HEK293 (cell line): ENCODE measurements around the gene ITGB8.

Source experiments
- CTCF ChIA-PET: fragments of 350-600 bp; formaldehyde crosslinking; extraction: SDS; loops from one replicate; lab custom pipeline; 2021; ENCODE audit warnings: antibody characterized with exemption; lab: Yijun Ruan, JAX
- POLR2A ChIA-PET: fragments of 300-600 bp; formaldehyde crosslinking; extraction: SDS; loops from one replicate; lab custom pipeline; 2020; ENCODE audit warnings: antibody characterized with exemption, inconsistent platforms; lab: Yijun Ruan, JAX
- H3K27ac ChIP-seq: fragments of 200-500 bp; sonication (Bioruptor generic); 2 replicates; pipeline ENCODE4 v1.5.1; 2014; ENCODE audit warnings: low read depth, low read length, control low read depth, inconsistent platforms; ENCODE audit errors: extremely low read depth
- H3K36me3 ChIP-seq, 2 experiments: fragments of 200-500 bp in 1 of 2; sonication (Bioruptor generic) in 1 of 2; 1 replicate in 1 of 2; 2 replicates in 1 of 2; pipeline ENCODE4 v1.5.1; 2014 to 2017; ENCODE audit warnings: inconsistent platforms in 2 of 2, low read length in 2 of 2; ENCODE audit not compliant: control insufficient read depth in 2 of 2, insufficient read depth in 1 of 2
- H3K4me1 ChIP-seq: fragments of 200-500 bp; sonication (Bioruptor generic); 2 replicates; pipeline ENCODE4 v1.5.1; 2014; ENCODE audit warnings: mild to moderate bottlenecking, low read length, inconsistent platforms; ENCODE audit not compliant: control insufficient read depth, insufficient read depth
- H3K4me3 ChIP-seq: 2 replicates; pipeline ENCODE4 v1.5.1; 2011; ENCODE audit warnings: low read depth, mild to moderate bottlenecking, control low read depth, low read length, moderate library complexity
- H3K9me3 ChIP-seq: fragments of 200-500 bp; sonication (Bioruptor generic); 2 replicates; pipeline ENCODE4 v1.5.1; 2014; ENCODE audit warnings: low read depth, low read length, inconsistent platforms; ENCODE audit not compliant: control insufficient read depth, insufficient read depth
- HOXA7 ChIP-seq: sonication (generic); formaldehyde crosslinking; IDR thresholded peaks from 2 replicates; pipeline ENCODE4 v1.8.1; 2022; ENCODE audit warnings: missing genetic modification reagents, borderline replicate concordance
- KLF1 ChIP-seq: fragments of 450-650 bp; formaldehyde crosslinking; IDR thresholded peaks from 2 replicates; pipeline ENCODE4 v1.5.1; 2016; ENCODE audit warnings: missing biosample characterization, missing genetic modification characterization
- PRDM2 ChIP-seq: fragments of 450-650 bp; formaldehyde crosslinking; IDR thresholded peaks from 2 replicates; pipeline ENCODE4 v1.5.1; 2016; ENCODE audit warnings: missing biosample characterization, missing genetic modification characterization, borderline replicate concordance
- REST ChIP-seq: fragments of 450-650 bp; formaldehyde crosslinking; IDR thresholded peaks from 2 replicates; pipeline ENCODE4 v1.5.1; 2016; ENCODE audit warnings: missing biosample characterization, missing genetic modification characterization
- SALL2 ChIP-seq: fragments of 450-650 bp; formaldehyde crosslinking; IDR thresholded peaks from 2 replicates; pipeline ENCODE4 v1.5.0; 2017; ENCODE audit warnings: missing biosample characterization, mild to moderate bottlenecking, missing genetic modification characterization, borderline replicate concordance
- TRIM28 ChIP-seq: IDR thresholded peaks from 2 replicates; pipeline ENCODE4 v1.6.1; 2011; ENCODE audit warnings: low read length, control low read depth, borderline replicate concordance
- ZBTB1 ChIP-seq: fragments of 450-650 bp; formaldehyde crosslinking; IDR thresholded peaks from 2 replicates; pipeline ENCODE4 v1.5.1; 2016; ENCODE audit warnings: missing biosample characterization, missing genetic modification characterization
- ZBTB48 ChIP-seq: fragments of 450-650 bp; formaldehyde crosslinking; IDR thresholded peaks from 2 replicates; pipeline ENCODE4 v1.5.1; 2016; ENCODE audit warnings: missing biosample characterization, missing genetic modification characterization
- ZFHX2 ChIP-seq: fragments of 450-650 bp; formaldehyde crosslinking; conservative IDR thresholded peaks from 2 replicates; pipeline ENCODE4 v1.5.1; 2016; ENCODE audit warnings: missing biosample characterization, missing genetic modification characterization
- ZFP37 ChIP-seq: fragments of 450-650 bp; formaldehyde crosslinking; IDR thresholded peaks from 2 replicates; pipeline ENCODE4 v1.5.1; 2016; ENCODE audit warnings: missing biosample characterization, missing genetic modification characterization
- ZNF121 ChIP-seq: fragments of 450-650 bp; formaldehyde crosslinking; IDR thresholded peaks from 2 replicates; pipeline ENCODE4 v1.5.1; 2016; ENCODE audit warnings: missing biosample characterization, missing genetic modification characterization
- ZNF138 ChIP-seq: fragments of 450-650 bp; formaldehyde crosslinking; IDR thresholded peaks from 2 replicates; pipeline ENCODE4 v1.5.1; 2016; ENCODE audit warnings: missing biosample characterization, missing genetic modification characterization, borderline replicate concordance
- ZNF140 ChIP-seq: fragments of 450-650 bp; formaldehyde crosslinking; IDR thresholded peaks from 2 replicates; pipeline ENCODE4 v1.5.1; 2016; ENCODE audit warnings: missing biosample characterization, missing genetic modification characterization
- ZNF184 ChIP-seq: fragments of 450-650 bp; IDR thresholded peaks from 2 replicates; pipeline ENCODE4 v1.5.1; 2018; ENCODE audit warnings: missing biosample characterization, mild to moderate bottlenecking, missing genetic modification characterization
- ZNF19 ChIP-seq: fragments of 450-650 bp; formaldehyde crosslinking; IDR thresholded peaks from 2 replicates; pipeline ENCODE4; 2016; ENCODE audit warnings: missing biosample characterization, missing genetic modification characterization, low read depth
- ZNF202 ChIP-seq: fragments of 450-650 bp; formaldehyde crosslinking; IDR thresholded peaks from 2 replicates; pipeline ENCODE4 v1.5.1; 2016; ENCODE audit warnings: missing biosample characterization, missing genetic modification characterization, borderline replicate concordance
- ZNF239 ChIP-seq: fragments of 450-650 bp; formaldehyde crosslinking; IDR thresholded peaks from 2 replicates; pipeline ENCODE4 v1.5.1; 2016; ENCODE audit warnings: missing biosample characterization, missing genetic modification characterization
- ZNF366 ChIP-seq: fragments of 450-650 bp; formaldehyde crosslinking; conservative IDR thresholded peaks from 2 replicates; pipeline ENCODE4 v1.5.1; 2016; ENCODE audit warnings: missing biosample characterization, missing genetic modification characterization
- ZNF416 ChIP-seq: fragments of 450-650 bp; formaldehyde crosslinking; IDR thresholded peaks from 2 replicates; pipeline ENCODE4 v1.5.1; 2016; ENCODE audit warnings: missing biosample characterization, missing genetic modification characterization
- ZNF521 ChIP-seq: fragments of 450-650 bp; formaldehyde crosslinking; IDR thresholded peaks from 2 replicates; pipeline ENCODE4 v1.5.1; 2017; ENCODE audit warnings: missing biosample characterization, mild to moderate bottlenecking, missing genetic modification characterization
- ZNF530 ChIP-seq: fragments of 450-650 bp; formaldehyde crosslinking; IDR thresholded peaks from 2 replicates; pipeline ENCODE4 v1.5.1; 2016; ENCODE audit warnings: low read depth, missing biosample characterization, missing genetic modification characterization
- ZNF621 ChIP-seq: fragments of 450-650 bp; formaldehyde crosslinking; IDR thresholded peaks from 2 replicates; pipeline ENCODE4 v1.5.1; 2017; ENCODE audit warnings: missing biosample characterization, missing genetic modification characterization
- ZNF639 ChIP-seq: fragments of 450-650 bp; formaldehyde crosslinking; IDR thresholded peaks from 2 replicates; pipeline ENCODE4 v1.5.1; 2016; ENCODE audit warnings: missing biosample characterization, missing genetic modification characterization
- ZSCAN5A ChIP-seq: fragments of 450-650 bp; formaldehyde crosslinking; IDR thresholded peaks from 2 replicates; pipeline ENCODE4 v1.5.1; 2016; ENCODE audit warnings: missing biosample characterization, missing genetic modification characterization

Gene ITGB8

GRCh38 chr7:20450536-20450935 is 119.8 kb downstream of the ITGB8 start:
- no peaks in the 10 kb centered on the region for H3K36me3 ChIP-seq
- 0 out of 2 replicates have a peak, but pooled peaks cover 2% of the 10 kb centered on the region for H3K4me1 ChIP-seq
- H3K9me3 ChIP-seq, result no peaks in the 10 kb centered on the region
- CTCF ChIA-PET, result no interaction called here
- POLR2A ChIA-PET, result no interaction called here
- TF ChIP-seq TRIM28 (no peak), ZNF416 (tag by site-specific recombination) (no peak), ZFHX2 (tag by site-specific recombination) (no peak), ZNF138 (tag by site-specific recombination) (no peak), ZNF239 (tag by site-specific recombination) (no peak), ZBTB48 (tag by site-specific recombination) (no peak), ZNF140 (no peak), ZNF121 (no peak), HOXA7 (no peak), KLF1 (tag by site-specific recombination) (no peak), ZNF639 (no peak), ZBTB1 (tag by site-specific recombination) (no peak), PRDM2 (no peak), ZNF19 (no peak), ZNF366 (no peak)
- TF ChIP-seq, all 188 proteins: peak for 0
- H3K27ac ChIP-seq, result no peak overlapping the region
- no peak overlapping the region for H3K4me3 ChIP-seq

- ChIA-PET POLR2A (no interaction called here), CTCF (no interaction called here)
- no peak for TF ChIP-seq ZNF521 (tag by site-specific recombination)
- no peak for TF ChIP-seq SALL2
- no peak for TF ChIP-seq ZNF202
- no peak for TF ChIP-seq ZNF530
- TF ChIP-seq ZNF621 (tag by site-specific recombination), result no peak
- TF ChIP-seq ZNF639, result no peak
- TF ChIP-seq ZNF184 (tag by site-specific recombination), result no peak
- TF ChIP-seq ZSCAN5A (tag by site-specific recombination), result no peak
- TF ChIP-seq ZNF138 (tag by site-specific recombination), result no peak
- no peak for TF ChIP-seq REST (tag by site-specific recombination)
- no peak for TF ChIP-seq ZFP37 (tag by site-specific recombination)
Measured at GRCh38 chr7:20454202-20454601, 123.5 kb downstream of the ITGB8 start.

More at GRCh38 chr7:20454202-20454601, 123.5 kb downstream of the ITGB8 start:
- no peaks in the 10 kb centered on the region for H3K36me3 ChIP-seq
- H3K4me3 ChIP-seq, result no peak overlapping the region
- 0 out of 2 replicates have a peak, but pooled peaks cover 2% of the 10 kb centered on the region for H3K4me1 ChIP-seq
- no peak overlapping the region for H3K27ac ChIP-seq
- no peaks in the 10 kb centered on the region for H3K9me3 ChIP-seq
